ENCODE measurements around the gene APCDD1L.

The APCDD1L gene

DNA sequence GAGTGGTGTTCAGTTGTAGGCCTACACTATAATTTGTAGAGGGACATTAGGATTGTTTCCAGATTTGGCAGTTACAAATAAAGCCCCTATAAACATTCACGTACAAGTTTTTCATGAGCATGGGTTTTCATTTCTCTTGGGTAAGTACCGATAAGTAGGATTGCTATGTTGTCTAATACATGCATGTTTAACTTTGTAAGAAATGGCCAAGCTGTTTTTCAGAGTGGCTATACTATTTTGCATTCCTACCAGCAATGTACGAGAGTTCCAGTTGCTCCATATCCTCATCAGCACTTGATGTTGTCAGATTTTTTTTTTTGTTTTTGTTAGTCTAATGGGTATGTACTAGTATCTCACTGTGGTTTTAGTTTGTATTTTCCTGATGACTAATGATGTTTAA is 11.2 kb upstream of the APCDD1L start:
- TF ChIP-seq, protein P1, sequence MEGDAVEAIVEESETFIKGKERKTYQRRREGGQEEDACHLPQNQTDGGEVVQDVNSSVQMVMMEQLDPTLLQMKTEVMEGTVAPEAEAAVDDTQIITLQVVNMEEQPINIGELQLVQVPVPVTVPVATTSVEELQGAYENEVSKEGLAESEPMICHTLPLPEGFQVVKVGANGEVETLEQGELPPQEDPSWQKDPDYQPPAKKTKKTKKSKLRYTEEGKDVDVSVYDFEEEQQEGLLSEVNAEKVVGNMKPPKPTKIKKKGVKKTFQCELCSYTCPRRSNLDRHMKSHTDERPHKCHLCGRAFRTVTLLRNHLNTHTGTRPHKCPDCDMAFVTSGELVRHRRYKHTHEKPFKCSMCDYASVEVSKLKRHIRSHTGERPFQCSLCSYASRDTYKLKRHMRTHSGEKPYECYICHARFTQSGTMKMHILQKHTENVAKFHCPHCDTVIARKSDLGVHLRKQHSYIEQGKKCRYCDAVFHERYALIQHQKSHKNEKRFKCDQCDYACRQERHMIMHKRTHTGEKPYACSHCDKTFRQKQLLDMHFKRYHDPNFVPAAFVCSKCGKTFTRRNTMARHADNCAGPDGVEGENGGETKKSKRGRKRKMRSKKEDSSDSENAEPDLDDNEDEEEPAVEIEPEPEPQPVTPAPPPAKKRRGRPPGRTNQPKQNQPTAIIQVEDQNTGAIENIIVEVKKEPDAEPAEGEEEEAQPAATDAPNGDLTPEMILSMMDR (IDR thresholded peaks at IDR 0.05; ENCODE audit: insufficient read depth, low read length, missing control alignments) = no peak
- DNase-seq (ENCODE audit: low read depth, low spot score) = no peak
- no peak overlapping the region for H3K4me3 ChIP-seq (ENCODE audit: low read depth, low read length)
- ChIA-PET CTCF (interaction anchor here (1.0 kb wide), 1 partner anchor 21 kb away, joined by 3 read pairs; no protein-coding TSS in a partner anchor), POLR2A (no interaction called here)

DNA sequence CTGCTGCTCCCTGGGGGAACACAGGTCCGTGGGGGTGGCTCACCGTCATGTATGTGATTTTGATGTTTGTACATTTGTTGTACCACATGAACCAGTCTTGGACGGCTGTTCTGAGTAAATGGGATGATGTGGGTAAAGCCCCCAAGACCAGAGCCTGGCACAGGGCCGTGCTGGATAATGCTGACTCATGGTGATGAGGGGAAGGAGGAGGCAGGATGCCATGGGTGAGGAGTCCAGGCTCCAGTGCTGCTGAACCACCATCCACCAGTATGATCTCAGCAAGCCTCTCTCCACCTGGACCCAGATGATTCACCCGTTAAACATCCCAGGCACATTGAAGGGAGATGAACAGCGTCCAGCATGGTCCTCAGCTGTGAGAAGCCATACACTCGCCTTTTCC is 9.6 kb upstream of the APCDD1L start:
- POLR2A ChIA-PET = interaction anchor here (1.1 to 2.2 kb wide), 3 partner anchors 10 to 126 kb away, joined by 3 to 12 read pairs (median 5); partner anchors contain the start of genes APCDD1L and STX16
- DNase-seq (ENCODE audit: low read depth, low spot score) = no peak
- H3K4me3 ChIP-seq (ENCODE audit: low read depth, low read length) = no peak overlapping the region
- CTCF ChIA-PET = interaction anchor here (0.9 kb wide), 1 partner anchor 24 kb away, joined by 4 read pairs; no protein-coding TSS in a partner anchor
- TF ChIP-seq, protein P1 (IDR thresholded peaks at IDR 0.05; ENCODE audit: insufficient read depth, low read length, missing control alignments) = no peak

DNA sequence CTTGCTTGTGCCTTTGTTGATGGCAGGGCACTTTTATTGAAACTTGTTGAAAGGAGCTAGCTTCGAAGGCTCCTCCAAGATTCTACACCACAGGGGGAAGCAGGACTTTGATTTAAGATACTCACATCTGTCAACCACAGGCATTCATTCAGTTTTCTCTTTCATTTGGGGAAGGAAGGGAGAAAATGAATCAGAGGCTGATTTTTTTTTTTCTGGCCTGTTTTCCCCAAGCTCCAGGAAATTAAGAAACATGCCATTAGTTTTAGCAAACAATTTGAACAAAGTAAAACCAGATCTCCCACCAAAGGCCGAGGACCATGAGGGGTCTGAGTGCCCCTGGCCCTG is 8.7 kb upstream of the APCDD1L start:
- H3K4me3 ChIP-seq (ENCODE audit: low read depth, low read length) = no peak overlapping the region
- ChIA-PET POLR2A (interaction anchor here (0.6 to 2.2 kb wide), 7 partner anchors 9 to 128 kb away, joined by 3 to 12 read pairs (median 4); partner anchors contain the start of genes APCDD1L and STX16), CTCF (interaction anchor here (0.9 kb wide), 1 partner anchor 24 kb away, joined by 4 read pairs; no protein-coding TSS in a partner anchor)
- TF ChIP-seq, protein P1 (IDR thresholded peaks at IDR 0.05; ENCODE audit: insufficient read depth, low read length, missing control alignments) = no peak
- DNase-seq (ENCODE audit: low read depth, low spot score) = no peak

DNA sequence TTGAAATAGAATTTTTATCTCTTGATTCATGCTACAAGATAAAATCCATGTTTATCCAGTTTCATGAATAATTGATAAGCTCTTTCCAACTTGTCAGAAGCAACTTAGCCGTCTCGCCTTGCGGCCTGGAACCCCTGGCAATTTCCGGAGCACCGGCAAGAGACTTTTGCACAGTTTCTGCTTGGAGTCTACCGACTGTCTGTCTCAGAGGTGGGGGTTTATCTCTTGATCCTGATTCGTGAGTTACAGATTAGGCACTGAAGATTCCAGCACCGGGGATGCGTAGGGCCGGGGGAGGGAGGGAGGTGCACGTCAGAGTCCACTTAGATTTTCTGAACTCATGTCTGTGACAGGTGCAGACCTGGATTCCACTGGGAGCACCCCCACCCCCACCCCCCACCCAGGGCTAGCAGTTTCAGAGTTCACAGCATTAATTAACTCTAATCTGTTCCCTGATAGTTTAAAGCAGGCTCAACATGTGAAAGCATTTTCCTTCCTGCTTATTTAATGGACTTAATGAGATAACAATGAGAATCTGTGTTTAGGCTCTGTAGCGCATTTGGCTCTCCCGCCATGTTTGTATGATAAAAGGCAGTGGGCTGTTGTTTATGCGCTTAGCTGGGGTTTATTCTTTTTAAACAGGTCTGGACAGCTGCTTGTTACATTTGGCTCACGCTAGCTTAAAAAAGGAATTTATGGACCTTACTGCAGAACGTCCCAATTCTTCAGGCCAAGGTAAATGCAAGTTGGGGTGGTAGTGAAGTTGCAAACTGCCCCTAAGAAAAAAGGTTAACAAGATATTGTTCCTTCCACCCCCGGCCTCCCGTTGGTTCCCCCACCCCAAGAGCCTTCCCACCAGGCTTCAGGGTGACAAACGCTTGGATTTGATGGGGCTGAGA is 8.1 kb upstream of the APCDD1L start:
- TF ChIP-seq, protein P1 (IDR thresholded peaks at IDR 0.05; ENCODE audit: insufficient read depth, low read length, missing control alignments) = no peak
- ChIA-PET POLR2A (interaction anchor here (0.6 to 2.2 kb wide), 7 partner anchors 8 to 129 kb away, joined by 3 to 12 read pairs (median 4); partner anchors contain the start of genes APCDD1L and STX16), CTCF (interaction anchor here (0.9 kb wide), 1 partner anchor 25 kb away, joined by 4 read pairs; no protein-coding TSS in a partner anchor)
- no peak overlapping the region for H3K4me3 ChIP-seq (ENCODE audit: low read depth, low read length)
- no peak for DNase-seq (ENCODE audit: low read depth, low spot score)

DNA sequence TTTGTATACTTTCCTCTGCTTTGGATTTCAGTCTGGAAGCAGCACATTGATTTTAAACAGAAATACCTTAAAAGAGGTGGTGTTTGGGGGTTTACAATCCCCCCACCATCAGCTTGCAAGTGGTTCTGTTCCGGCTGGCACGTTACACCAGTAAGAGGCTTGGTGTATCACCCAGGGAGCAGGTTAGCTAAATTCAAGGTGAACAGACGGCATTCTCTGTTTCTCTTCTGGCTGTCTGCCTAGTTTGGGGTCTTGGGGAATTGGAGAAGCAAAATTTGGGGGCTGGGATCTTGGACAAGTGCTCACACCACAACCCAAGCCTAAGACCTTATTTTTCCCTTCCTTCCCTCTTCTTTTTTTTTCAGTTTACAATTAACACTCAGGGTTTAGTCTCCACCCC is 7.5 kb upstream of the APCDD1L start:
- TF ChIP-seq, protein P1 (IDR thresholded peaks at IDR 0.05; ENCODE audit: insufficient read depth, low read length, missing control alignments) = no peak
- ChIA-PET POLR2A (interaction anchor here (2.2 kb wide), 1 partner anchor 8 kb away, joined by 12 read pairs; the partner anchor contains the start of gene APCDD1L), CTCF (interaction anchor here (1.2 kb wide), 1 partner anchor 19 kb away, joined by 4 read pairs; no protein-coding TSS in a partner anchor)
- no peak for DNase-seq (ENCODE audit: low read depth, low spot score)
- no peak overlapping the region for H3K4me3 ChIP-seq (ENCODE audit: low read depth, low read length)

DNA sequence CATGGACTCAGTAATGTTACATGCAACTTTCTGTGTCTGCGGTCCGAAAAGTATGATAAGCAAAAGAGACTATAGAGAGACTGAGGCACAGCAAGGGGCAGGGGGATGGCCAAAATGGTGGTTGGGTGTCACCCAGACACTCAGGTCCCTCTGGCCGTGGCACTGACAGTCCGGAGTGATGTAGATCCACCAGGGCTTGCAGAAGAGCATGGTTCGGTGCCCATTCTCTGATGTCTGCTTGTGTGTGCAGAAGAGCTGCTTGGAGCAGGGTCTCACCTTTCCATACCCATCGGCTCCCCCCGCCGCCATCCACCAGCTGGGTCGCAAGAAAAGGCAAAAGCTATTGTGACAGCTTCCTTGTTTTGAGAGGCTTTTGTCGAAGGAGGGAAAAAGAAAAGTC is 6.6 kb upstream of the APCDD1L start:
- DNase-seq (ENCODE audit: low read depth, low spot score) = no peak
- ChIA-PET POLR2A (no interaction called here), CTCF (interaction anchor here (1.2 kb wide), 1 partner anchor 19 kb away, joined by 4 read pairs; no protein-coding TSS in a partner anchor)
- no peak overlapping the region for H3K4me3 ChIP-seq (ENCODE audit: low read depth, low read length)
- TF ChIP-seq, protein P1 (IDR thresholded peaks at IDR 0.05; ENCODE audit: insufficient read depth, low read length, missing control alignments) = no peak

Data from AG04449 (cell line).